ENCODE data around the gene BAMBI. TPM values are rescaled to one million over a fixed set of nuclear protein-coding genes. Genes with fewer than 3 reads are reported as not detected.

Gene BAMBI
- total and polyA plus RNA-seq, 3 experiments from 2014 or later = 0.56 to 1.7 (median 1.4) TPM

GRCh38 chr10:28685717-28686116, 8.4 kb downstream of the BAMBI start:
- POLR2A ChIA-PET = no interaction called here
- no peak overlapping the region for H3K27ac Mint-ChIP-seq
- no peak for DNase-seq
- no peaks in the 10 kb centered on the region for H3K9me3 Mint-ChIP-seq
- Histone ChIP-seq H3K4me1 (ENCODE audit: insufficient read depth, low read length) (no peaks in the 10 kb centered on the region), H3K9me3 (ENCODE audit: low read length) (no peaks in the 10 kb centered on the region), H3K27ac (ENCODE audit: low read depth, low read length) (no peak overlapping the region), H3K4me3 (ENCODE audit: low read length) (no peak overlapping the region), H3K36me3 (ENCODE audit: insufficient read depth, low read length) (no peaks in the 10 kb centered on the region), H3K27me3 (ENCODE audit: insufficient read depth, low read length, poor library complexity, severe bottlenecking) (peaks cover 8% of the 10 kb centered on the region)
- H3K4me3 Mint-ChIP-seq = no peak overlapping the region
- CTCF ChIA-PET = interaction anchor here (0.8 kb wide), 1 partner anchor 21 kb away, joined by 3 read pairs; no protein-coding TSS in a partner anchor
- peaks cover 36 to 55% of the 10 kb centered on the region in 2 donors for H3K27me3 Mint-ChIP-seq
- peaks cover under 1 to 2% (median 1%) of the 10 kb centered on the region in 3 donors for H3K4me1 Mint-ChIP-seq
- no peaks in the 10 kb centered on the region for H3K36me3 Mint-ChIP-seq

GRCh38 chr10:28686835-28687682, 9.7 kb downstream of the BAMBI start:
- H3K27me3 ChIP-seq (ENCODE audit: insufficient read depth, low read length, poor library complexity, severe bottlenecking) = peaks cover 3% of the 10 kb centered on the region
- no peak overlapping the region for H3K27ac ChIP-seq (ENCODE audit: low read depth, low read length)
- no peaks in the 10 kb centered on the region for H3K9me3 ChIP-seq (ENCODE audit: low read length)
- DNase-seq = no peak
- H3K4me3 ChIP-seq (ENCODE audit: low read length) = no peak overlapping the region
- no peaks in the 10 kb centered on the region for H3K4me1 ChIP-seq (ENCODE audit: insufficient read depth, low read length)
- H3K36me3 ChIP-seq (ENCODE audit: insufficient read depth, low read length) = no peaks in the 10 kb centered on the region
- peaks cover 27 to 46% of the 10 kb centered on the region in 2 donors for H3K27me3 Mint-ChIP-seq
- no peak overlapping the region for H3K4me3 Mint-ChIP-seq
- CTCF ChIA-PET = no interaction called here
- POLR2A ChIA-PET = no interaction called here
- no peaks in the 10 kb centered on the region for H3K9me3 Mint-ChIP-seq
- no peaks in the 10 kb centered on the region for H3K36me3 Mint-ChIP-seq
- H3K4me1 Mint-ChIP-seq = no peaks in the 10 kb centered on the region
- H3K27ac Mint-ChIP-seq = no peak overlapping the region

DNA sequence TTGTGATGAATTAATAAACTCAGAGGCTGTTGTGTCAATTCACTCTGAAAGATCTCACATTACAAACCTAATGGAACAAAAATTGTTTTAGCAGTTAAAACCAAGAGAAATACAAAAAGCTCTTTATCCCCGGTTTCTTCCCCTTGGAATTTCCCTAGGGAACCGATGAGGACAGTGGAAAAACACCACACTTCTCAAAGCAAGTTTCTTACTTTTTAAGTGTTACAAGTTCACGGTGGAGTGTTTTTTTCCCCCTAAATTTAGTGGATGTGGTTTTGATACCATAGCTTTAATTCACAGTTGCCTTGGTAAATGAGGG, 10.3 kb downstream of the BAMBI start:
- H3K27ac ChIP-seq (ENCODE audit: low read depth, low read length) = no peak overlapping the region
- no peak overlapping the region for H3K27ac Mint-ChIP-seq
- H3K4me1 Mint-ChIP-seq = no peaks in the 10 kb centered on the region
- CTCF ChIA-PET = interaction anchor here (0.8 kb wide), 1 partner anchor 24 kb away, joined by 3 read pairs; no protein-coding TSS in a partner anchor
- POLR2A ChIA-PET = no interaction called here
- no peaks in the 10 kb centered on the region for H3K9me3 Mint-ChIP-seq
- H3K27me3 ChIP-seq (ENCODE audit: insufficient read depth, low read length, poor library complexity, severe bottlenecking) = peaks cover 3% of the 10 kb centered on the region
- no peaks in the 10 kb centered on the region for H3K36me3 ChIP-seq (ENCODE audit: insufficient read depth, low read length)
- no peaks in the 10 kb centered on the region for H3K4me1 ChIP-seq (ENCODE audit: insufficient read depth, low read length)
- no peaks in the 10 kb centered on the region for H3K36me3 Mint-ChIP-seq
- no peak overlapping the region for H3K4me3 ChIP-seq (ENCODE audit: low read length)
- DNase-seq = no peak
- peaks cover 25 to 47% of the 10 kb centered on the region in 2 donors for H3K27me3 Mint-ChIP-seq
- H3K4me3 Mint-ChIP-seq = no peak overlapping the region
- H3K9me3 ChIP-seq (ENCODE audit: low read length) = no peaks in the 10 kb centered on the region

DNA sequence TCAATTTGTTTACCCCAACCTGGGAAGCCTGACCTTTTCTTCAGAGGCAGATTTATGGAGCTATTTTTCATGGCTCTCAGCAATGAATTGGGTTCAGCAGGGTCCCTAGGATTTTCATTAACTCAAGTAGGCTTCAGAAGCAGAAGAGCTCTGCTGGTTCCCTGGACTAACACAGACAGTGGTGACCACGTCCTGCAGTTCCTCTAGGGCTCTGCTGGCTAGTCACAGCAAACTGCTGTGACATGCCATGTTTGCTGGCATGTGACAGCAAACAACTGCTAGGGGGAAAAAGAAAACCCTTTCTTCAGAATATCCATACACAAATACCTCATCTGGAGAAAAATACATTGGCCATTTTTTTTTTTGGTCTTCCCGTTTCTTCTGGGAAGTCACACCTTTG, 13.2 kb downstream of the BAMBI start:
- H3K4me1 Mint-ChIP-seq = no peaks in the 10 kb centered on the region
- Histone ChIP-seq H3K4me1 (ENCODE audit: insufficient read depth, low read length) (no peaks in the 10 kb centered on the region), H3K36me3 (ENCODE audit: insufficient read depth, low read length) (no peaks in the 10 kb centered on the region), H3K9me3 (ENCODE audit: low read length) (no peaks in the 10 kb centered on the region), H3K4me3 (ENCODE audit: low read length) (no peak overlapping the region), H3K27me3 (ENCODE audit: insufficient read depth, low read length, poor library complexity, severe bottlenecking) (no peaks in the 10 kb centered on the region), H3K27ac (ENCODE audit: low read depth, low read length) (no peak overlapping the region)
- no peak overlapping the region for H3K4me3 Mint-ChIP-seq
- H3K9me3 Mint-ChIP-seq = no peaks in the 10 kb centered on the region
- no peaks in the 10 kb centered on the region for H3K36me3 Mint-ChIP-seq
- CTCF ChIA-PET = interaction anchor here (2.3 kb wide), 1 partner anchor 14 kb away, joined by 8 read pairs; the partner anchor contains the start of gene BAMBI
- H3K27me3 Mint-ChIP-seq = peaks cover 16 to 40% of the 10 kb centered on the region in 2 donors
- H3K27ac Mint-ChIP-seq = no peak overlapping the region
- DNase-seq = no peak
- POLR2A ChIA-PET = no interaction called here

DNA sequence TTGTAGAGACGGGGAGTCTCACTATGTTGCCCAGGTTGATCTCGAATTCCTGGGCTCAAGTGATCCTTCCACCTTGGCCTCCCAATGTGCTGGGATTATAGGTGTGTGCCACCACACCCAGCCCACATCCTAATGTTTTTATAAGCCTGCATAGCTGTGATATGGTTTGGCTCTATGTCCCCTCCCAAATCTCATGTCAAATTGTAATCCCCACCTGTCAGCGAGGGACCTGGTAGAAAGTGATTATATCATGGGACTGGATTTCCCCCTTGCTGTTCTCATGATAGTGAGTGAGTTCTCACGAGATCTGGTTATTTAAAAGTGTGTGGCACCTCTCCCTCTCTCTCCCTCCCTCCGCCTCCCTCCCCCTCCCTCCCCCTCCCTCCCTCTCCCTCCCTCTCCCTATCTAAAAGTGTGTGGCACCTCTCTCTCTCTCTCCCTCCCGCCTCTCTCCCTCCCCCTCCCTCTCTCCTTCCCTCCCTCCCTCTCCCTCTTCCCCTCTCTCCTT, 13.9 kb downstream of the BAMBI start:
- H3K4me1 Mint-ChIP-seq = no peaks in the 10 kb centered on the region
- H3K9me3 ChIP-seq (ENCODE audit: low read length) = no peaks in the 10 kb centered on the region
- H3K27ac Mint-ChIP-seq = no peak overlapping the region
- no peak overlapping the region for H3K4me3 ChIP-seq (ENCODE audit: low read length)
- no peaks in the 10 kb centered on the region for H3K4me1 ChIP-seq (ENCODE audit: insufficient read depth, low read length)
- H3K4me3 Mint-ChIP-seq = no peak overlapping the region
- no peaks in the 10 kb centered on the region for H3K27me3 ChIP-seq (ENCODE audit: insufficient read depth, low read length, poor library complexity, severe bottlenecking)
- H3K27me3 Mint-ChIP-seq = peaks cover 17 to 34% of the 10 kb centered on the region in 2 donors
- H3K9me3 Mint-ChIP-seq = no peaks in the 10 kb centered on the region
- no peak overlapping the region for H3K27ac ChIP-seq (ENCODE audit: low read depth, low read length)
- no peaks in the 10 kb centered on the region for H3K36me3 Mint-ChIP-seq
- CTCF ChIA-PET = interaction anchor here (2.3 kb wide), 1 partner anchor 14 kb away, joined by 8 read pairs; the partner anchor contains the start of gene BAMBI
- H3K36me3 ChIP-seq (ENCODE audit: insufficient read depth, low read length) = no peaks in the 10 kb centered on the region
- no peak for DNase-seq
- POLR2A ChIA-PET = no interaction called here

GRCh38 chr10:28692050-28692449, 14.7 kb downstream of the BAMBI start:
- no peaks in the 10 kb centered on the region for H3K9me3 Mint-ChIP-seq
- H3K4me3 Mint-ChIP-seq = no peak overlapping the region
- H3K4me1 Mint-ChIP-seq = no peaks in the 10 kb centered on the region
- Histone ChIP-seq H3K27ac (ENCODE audit: low read depth, low read length) (no peak overlapping the region), H3K9me3 (ENCODE audit: low read length) (no peaks in the 10 kb centered on the region), H3K27me3 (ENCODE audit: insufficient read depth, low read length, poor library complexity, severe bottlenecking) (no peaks in the 10 kb centered on the region), H3K36me3 (ENCODE audit: insufficient read depth, low read length) (no peaks in the 10 kb centered on the region), H3K4me1 (ENCODE audit: insufficient read depth, low read length) (no peaks in the 10 kb centered on the region), H3K4me3 (ENCODE audit: low read length) (no peak overlapping the region)
- no peak overlapping the region for H3K27ac Mint-ChIP-seq
- peaks cover 14 to 30% of the 10 kb centered on the region in 2 donors for H3K27me3 Mint-ChIP-seq
- CTCF ChIA-PET = no interaction called here
- no peaks in the 10 kb centered on the region for H3K36me3 Mint-ChIP-seq
- POLR2A ChIA-PET = no interaction called here
- DNase-seq = no peak

DNA sequence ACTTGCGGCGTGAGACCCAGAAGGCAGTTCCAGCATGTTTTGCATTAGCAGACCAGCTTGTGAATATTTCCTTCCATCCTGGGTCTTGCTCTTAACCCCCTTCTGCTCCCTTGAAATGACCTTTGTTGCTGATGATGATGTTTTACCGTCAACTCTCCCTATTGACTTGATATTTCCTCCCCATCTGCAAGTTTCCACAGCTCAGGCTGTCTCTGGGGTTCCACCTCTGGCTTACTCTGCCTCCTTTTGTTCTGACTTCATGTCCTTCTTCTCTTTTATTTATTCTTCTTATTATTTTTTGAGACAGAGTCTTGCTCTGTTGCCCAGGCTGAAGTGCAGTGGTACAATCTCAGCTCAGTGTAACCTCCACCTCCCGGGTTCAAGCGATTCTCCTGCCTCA, 17.2 kb downstream of the BAMBI start:
- CTCF ChIA-PET = no interaction called here
- Mint-ChIP-seq H3K27ac (no peak overlapping the region), H3K27me3 (peaks cover 14 to 37% of the 10 kb centered on the region in 2 donors), H3K4me3 (no peak overlapping the region), H3K9me3 (peaks cover 0 to 2% (median 0%) of the 10 kb centered on the region in 5 donors), H3K4me1 (no peaks in the 10 kb centered on the region), H3K36me3 (no peaks in the 10 kb centered on the region)
- Histone ChIP-seq H3K4me3 (ENCODE audit: low read length) (no peak overlapping the region), H3K27me3 (ENCODE audit: insufficient read depth, low read length, poor library complexity, severe bottlenecking) (no peaks in the 10 kb centered on the region), H3K36me3 (ENCODE audit: insufficient read depth, low read length) (no peaks in the 10 kb centered on the region), H3K4me1 (ENCODE audit: insufficient read depth, low read length) (no peaks in the 10 kb centered on the region), H3K27ac (ENCODE audit: low read depth, low read length) (no peak overlapping the region), H3K9me3 (ENCODE audit: low read length) (no peaks in the 10 kb centered on the region)
- no peak for DNase-seq
- POLR2A ChIA-PET = no interaction called here

DNA sequence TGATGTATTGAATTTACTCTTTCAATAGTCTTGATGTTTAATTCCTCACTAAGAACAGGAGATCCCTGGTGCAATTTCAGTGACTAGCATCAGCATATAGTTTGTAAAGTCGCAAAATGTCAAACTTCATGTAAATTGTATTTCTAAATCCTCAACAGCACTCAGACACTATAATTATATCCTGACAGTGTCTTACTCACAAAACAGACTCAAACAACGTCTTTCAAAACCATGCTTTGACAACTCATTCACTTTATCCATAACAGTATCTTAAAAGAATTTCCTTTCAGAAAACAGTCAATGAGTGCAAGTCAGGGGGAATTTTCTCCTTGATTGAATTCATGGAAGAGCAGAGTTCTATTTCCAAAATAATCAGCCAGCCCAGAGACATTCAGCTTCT, 20.8 kb downstream of the BAMBI start:
- POLR2A ChIA-PET = no interaction called here
- Mint-ChIP-seq H3K36me3 (peaks cover 0 to 1% (median 0%) of the 10 kb centered on the region in 3 donors), H3K4me3 (no peak overlapping the region), H3K27me3 (peaks cover 17 to 37% of the 10 kb centered on the region in 2 donors), H3K4me1 (no peaks in the 10 kb centered on the region), H3K27ac (no peak overlapping the region), H3K9me3 (peaks cover 0 to 2% (median 0%) of the 10 kb centered on the region in 5 donors)
- CTCF ChIA-PET = no interaction called here
- Histone ChIP-seq H3K27me3 (ENCODE audit: insufficient read depth, low read length, poor library complexity, severe bottlenecking) (no peaks in the 10 kb centered on the region), H3K4me3 (ENCODE audit: low read length) (no peak overlapping the region), H3K36me3 (ENCODE audit: insufficient read depth, low read length) (no peaks in the 10 kb centered on the region), H3K27ac (ENCODE audit: low read depth, low read length) (no peak overlapping the region), H3K4me1 (ENCODE audit: insufficient read depth, low read length) (no peaks in the 10 kb centered on the region), H3K9me3 (ENCODE audit: low read length) (no peaks in the 10 kb centered on the region)
- no peak for DNase-seq
